ENCODE measurements around the gene CLTB.
"Not testable (repeated sequence)": the region's sequence is repeated elsewhere in the genome, so short reads cannot be mapped to it uniquely, and the experiment has no call there.

Gene CLTB

GRCh38 chr5:176444742-176445141 is 28.4 kb upstream of the CLTB start:
- no peak overlapping the region for H3K4me3 Mint-ChIP-seq
- H3K4me1 Mint-ChIP-seq = peaks cover 23% of the 10 kb centered on the region
- peaks cover 19% of the 10 kb centered on the region for H3K27me3 Mint-ChIP-seq
- peaks cover 15% of the 10 kb centered on the region for H3K36me3 Mint-ChIP-seq (ENCODE audit: insufficient read depth)
- no peak overlapping the region for H3K27ac Mint-ChIP-seq (ENCODE audit: low read depth)
- H3K9me3 Mint-ChIP-seq = no peaks in the 10 kb centered on the region
- DNase-seq (ENCODE audit: low spot score in 2 of 2) (no peak), ATAC-seq (replicated peaks; ENCODE audit: extremely low read depth, poor library complexity, severe bottlenecking) (no peak)

GRCh38 chr5:176442911-176443310 is 26.6 kb upstream of the CLTB start:
- not testable (repeated sequence) for H3K9me3 Mint-ChIP-seq; ATAC-seq (replicated peaks; ENCODE audit: extremely low read depth, poor library complexity, severe bottlenecking); H3K4me1 Mint-ChIP-seq; H3K36me3 Mint-ChIP-seq (ENCODE audit: insufficient read depth); H3K4me3 Mint-ChIP-seq; H3K27ac Mint-ChIP-seq (ENCODE audit: low read depth); DNase-seq (ENCODE audit: low spot score in 2 of 2)
- H3K27me3 Mint-ChIP-seq = peaks cover 19% of the 10 kb centered on the region

- Mint-ChIP-seq H3K27me3 (peaks cover 19% of the 10 kb centered on the region), H3K27ac (ENCODE audit: low read depth) (no peak overlapping the region), H3K4me3 (no peak overlapping the region), H3K9me3 (no peaks in the 10 kb centered on the region), H3K36me3 (ENCODE audit: insufficient read depth) (no peaks in the 10 kb centered on the region), H3K4me1 (peaks cover 9% of the 10 kb centered on the region)
- ATAC-seq (replicated peaks; ENCODE audit: extremely low read depth, poor library complexity, severe bottlenecking) (no peak), DNase-seq (ENCODE audit: low spot score in 2 of 2) (no peak)
Observed at GRCh38 chr5:176441921-176442323, 25.6 kb upstream of the CLTB start.

GRCh38 chr5:176440927-176441706 is 24.8 kb upstream of the CLTB start:
- H3K4me3 Mint-ChIP-seq = no peak overlapping the region

GRCh38 chr5:176438959-176439757 is 22.8 kb upstream of the CLTB start:
- H3K36me3 Mint-ChIP-seq (ENCODE audit: insufficient read depth) = no peaks in the 10 kb centered on the region
- peaks cover 11% of the 10 kb centered on the region for H3K4me1 Mint-ChIP-seq
- H3K27me3 Mint-ChIP-seq = peaks cover 19% of the 10 kb centered on the region
- no peak overlapping the region for H3K27ac Mint-ChIP-seq (ENCODE audit: low read depth)
- ATAC-seq (replicated peaks; ENCODE audit: extremely low read depth, poor library complexity, severe bottlenecking) = no peak
- H3K9me3 Mint-ChIP-seq = no peaks in the 10 kb centered on the region
- H3K4me3 Mint-ChIP-seq = no peak overlapping the region
- DNase-seq (ENCODE audit: low spot score in 2 of 2) = no peak

More at GRCh38 chr5:176440927-176441706, 24.8 kb upstream of the CLTB start:
- DNase-seq (ENCODE audit: low spot score in 2 of 2) (no peak), ATAC-seq (replicated peaks; ENCODE audit: extremely low read depth, poor library complexity, severe bottlenecking) (no peak)
- H3K9me3 Mint-ChIP-seq = no peaks in the 10 kb centered on the region
- peaks cover 19% of the 10 kb centered on the region for H3K27me3 Mint-ChIP-seq
- H3K27ac Mint-ChIP-seq (ENCODE audit: low read depth) = no peak overlapping the region
- H3K4me1 Mint-ChIP-seq = peaks cover 11% of the 10 kb centered on the region
- no peaks in the 10 kb centered on the region for H3K36me3 Mint-ChIP-seq (ENCODE audit: insufficient read depth)

- Mint-ChIP-seq H3K9me3 (no peaks in the 10 kb centered on the region), H3K4me1 (peaks cover 11% of the 10 kb centered on the region), H3K27me3 (peaks cover 12% of the 10 kb centered on the region), H3K4me3 (peak overlapping the region; percentile 58), H3K27ac (ENCODE audit: low read depth) (no peak overlapping the region), H3K36me3 (ENCODE audit: insufficient read depth) (no peaks in the 10 kb centered on the region)
- DNase-seq (ENCODE audit: low spot score in 2 of 2) (no peak), ATAC-seq (replicated peaks; ENCODE audit: extremely low read depth, poor library complexity, severe bottlenecking) (peak; percentile 10)
Observed at GRCh38 chr5:176436656-176437055, 20.3 kb upstream of the CLTB start.

GRCh38 chr5:176432707-176433106 is 16.4 kb upstream of the CLTB start:
- H3K27me3 Mint-ChIP-seq = no peaks in the 10 kb centered on the region
- DNase-seq (ENCODE audit: low spot score in 2 of 2) (no peak), ATAC-seq (replicated peaks; ENCODE audit: extremely low read depth, poor library complexity, severe bottlenecking) (no peak)
- H3K9me3 Mint-ChIP-seq = no peaks in the 10 kb centered on the region
- H3K4me3 Mint-ChIP-seq = no peak overlapping the region
- H3K4me1 Mint-ChIP-seq = peaks cover 20% of the 10 kb centered on the region
- H3K36me3 Mint-ChIP-seq (ENCODE audit: insufficient read depth) = no peaks in the 10 kb centered on the region
- H3K27ac Mint-ChIP-seq (ENCODE audit: low read depth) = no peak overlapping the region

- Mint-ChIP-seq H3K4me3 (no peak overlapping the region), H3K27me3 (no peaks in the 10 kb centered on the region), H3K36me3 (ENCODE audit: insufficient read depth) (no peaks in the 10 kb centered on the region), H3K4me1 (peaks cover 10% of the 10 kb centered on the region), H3K9me3 (no peaks in the 10 kb centered on the region), H3K27ac (ENCODE audit: low read depth) (no peak overlapping the region)
- DNase-seq (ENCODE audit: low spot score in 2 of 2) (no peak), ATAC-seq (replicated peaks; ENCODE audit: extremely low read depth, poor library complexity, severe bottlenecking) (no peak)
Observed at GRCh38 chr5:176429972-176430371, 13.6 kb upstream of the CLTB start.

GRCh38 chr5:176427971-176428370 is 11.6 kb upstream of the CLTB start:
- Mint-ChIP-seq H3K9me3 (no peaks in the 10 kb centered on the region), H3K36me3 (ENCODE audit: insufficient read depth) (no peaks in the 10 kb centered on the region), H3K4me1 (peaks cover 10% of the 10 kb centered on the region), H3K27ac (ENCODE audit: low read depth) (no peak overlapping the region), H3K27me3 (no peaks in the 10 kb centered on the region), H3K4me3 (no peak overlapping the region)
- ATAC-seq (replicated peaks; ENCODE audit: extremely low read depth, poor library complexity, severe bottlenecking) = no peak
- DNase-seq (ENCODE audit: low spot score in 2 of 2) = no peak

GRCh38 chr5:176426876-176427275 is 10.5 kb upstream of the CLTB start:
- H3K4me3 Mint-ChIP-seq = no peak overlapping the region
- ATAC-seq (replicated peaks; ENCODE audit: extremely low read depth, poor library complexity, severe bottlenecking) (no peak), DNase-seq (ENCODE audit: low spot score in 2 of 2) (no peak)
- no peaks in the 10 kb centered on the region for H3K36me3 Mint-ChIP-seq (ENCODE audit: insufficient read depth)
- H3K27me3 Mint-ChIP-seq = no peaks in the 10 kb centered on the region
- H3K27ac Mint-ChIP-seq (ENCODE audit: low read depth) = no peak overlapping the region
- H3K9me3 Mint-ChIP-seq = no peaks in the 10 kb centered on the region
- H3K4me1 Mint-ChIP-seq = peaks cover 10% of the 10 kb centered on the region

GRCh38 chr5:176425791-176426190 is 9.5 kb upstream of the CLTB start:
- H3K4me3 Mint-ChIP-seq = no peak overlapping the region
- H3K27me3 Mint-ChIP-seq = no peaks in the 10 kb centered on the region
- H3K9me3 Mint-ChIP-seq = no peaks in the 10 kb centered on the region
- ATAC-seq (replicated peaks; ENCODE audit: extremely low read depth, poor library complexity, severe bottlenecking) = no peak
- no peak overlapping the region for H3K27ac Mint-ChIP-seq (ENCODE audit: low read depth)
- DNase-seq (ENCODE audit: low spot score in 2 of 2) = no peak
- no peaks in the 10 kb centered on the region for H3K36me3 Mint-ChIP-seq (ENCODE audit: insufficient read depth)
- H3K4me1 Mint-ChIP-seq = peaks cover 9% of the 10 kb centered on the region

- Mint-ChIP-seq H3K27ac (ENCODE audit: low read depth) (no peak overlapping the region), H3K36me3 (ENCODE audit: insufficient read depth) (no peaks in the 10 kb centered on the region), H3K4me3 (no peak overlapping the region), H3K9me3 (no peaks in the 10 kb centered on the region), H3K27me3 (no peaks in the 10 kb centered on the region), H3K4me1 (peaks cover 3% of the 10 kb centered on the region)
- DNase-seq (ENCODE audit: low spot score in 2 of 2) = no peak
- ATAC-seq (replicated peaks; ENCODE audit: extremely low read depth, poor library complexity, severe bottlenecking) = no peak
Observed at GRCh38 chr5:176425138-176425537, 8.8 kb upstream of the CLTB start.

- Mint-ChIP-seq H3K9me3 (no peaks in the 10 kb centered on the region), H3K36me3 (ENCODE audit: insufficient read depth) (no peaks in the 10 kb centered on the region), H3K27me3 (no peaks in the 10 kb centered on the region), H3K27ac (ENCODE audit: low read depth) (no peak overlapping the region), H3K4me3 (no peak overlapping the region), H3K4me1 (no peaks in the 10 kb centered on the region)
- no peak for ATAC-seq (replicated peaks; ENCODE audit: extremely low read depth, poor library complexity, severe bottlenecking)
- DNase-seq (ENCODE audit: low spot score in 2 of 2) = no peak
Observed at GRCh38 chr5:176424181-176424580, 7.8 kb upstream of the CLTB start.

Data from central memory CD8-positive, alpha-beta T cell (primary cell).